GM19025 (cell line): ENCODE results near the gene PRLH.

ENCODE experiments used
- ATAC-seq: cut with Tn5 transposase; IDR thresholded peaks from one replicate; pipeline ENCODE4 v1.9.1; 2021; ENCODE audit warnings: mild to moderate bottlenecking, low read depth, moderate library complexity; ENCODE audit not compliant: unreplicated experiment

PRLH gene

GRCh38 chr2:237538901-237539300 lies 27.5 kb upstream of the PRLH start:
- ATAC-seq: no peak

- no peak for ATAC-seq
Observed at GRCh38 chr2:237539681-237540080, 26.7 kb upstream of the PRLH start.

DNA sequence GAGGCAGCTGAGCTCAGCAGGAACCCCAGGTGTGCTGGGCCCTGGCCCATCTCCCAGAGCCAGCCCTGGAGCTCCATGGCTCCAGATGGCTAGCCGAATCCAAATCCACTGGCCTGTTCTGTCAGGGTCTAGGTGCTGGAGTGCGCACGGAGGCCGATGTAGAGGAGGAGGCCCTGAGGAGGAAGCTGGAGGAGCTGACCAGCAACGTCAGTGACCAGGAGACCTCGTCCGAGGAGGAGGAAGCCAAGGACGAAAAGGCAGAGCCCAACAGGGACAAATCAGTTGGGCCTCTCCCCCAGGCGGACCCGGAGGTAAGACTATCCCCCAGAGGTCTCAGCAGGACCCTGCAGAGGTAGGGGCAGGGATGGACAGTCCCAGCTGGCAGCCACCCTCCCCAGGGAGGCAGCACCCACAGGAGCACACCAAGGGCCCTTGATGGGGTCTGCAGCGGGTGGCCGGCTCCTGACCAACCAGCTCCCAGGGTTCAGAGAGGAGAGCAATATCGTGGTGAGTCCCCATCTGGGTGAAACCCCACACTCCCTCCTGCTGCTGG lies 26.1 kb upstream of the PRLH start:
- ATAC-seq: no peak

GRCh38 chr2:237540823-237541222 lies 25.6 kb upstream of the PRLH start:
- ATAC-seq: no peak

DNA sequence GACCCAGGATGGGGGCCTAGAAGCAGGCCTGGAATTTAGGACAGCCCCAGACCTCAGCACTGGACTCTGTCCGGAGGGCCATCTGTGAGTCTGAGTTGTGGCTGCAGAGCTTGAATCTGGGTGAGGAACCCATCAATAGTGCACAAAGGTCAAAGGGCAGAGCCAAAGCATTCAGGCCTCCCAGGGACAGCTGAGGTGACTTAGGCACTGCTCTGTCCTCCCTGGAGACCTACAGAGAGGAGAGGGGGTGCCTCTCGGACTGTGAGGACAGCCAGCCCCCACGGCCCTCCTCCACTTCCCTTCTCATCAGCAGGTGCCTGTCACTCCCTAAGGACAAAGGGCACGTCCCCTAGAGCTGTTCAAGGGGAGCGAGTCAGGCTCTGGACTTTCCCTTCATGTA lies 25.1 kb upstream of the PRLH start:
- no peak for ATAC-seq

- no peak for ATAC-seq
Observed at GRCh38 chr2:237542001-237542704, 24.2 kb upstream of the PRLH start.

GRCh38 chr2:237546040-237546875 lies 20.1 kb upstream of the PRLH start:
- ATAC-seq: no peak

DNA sequence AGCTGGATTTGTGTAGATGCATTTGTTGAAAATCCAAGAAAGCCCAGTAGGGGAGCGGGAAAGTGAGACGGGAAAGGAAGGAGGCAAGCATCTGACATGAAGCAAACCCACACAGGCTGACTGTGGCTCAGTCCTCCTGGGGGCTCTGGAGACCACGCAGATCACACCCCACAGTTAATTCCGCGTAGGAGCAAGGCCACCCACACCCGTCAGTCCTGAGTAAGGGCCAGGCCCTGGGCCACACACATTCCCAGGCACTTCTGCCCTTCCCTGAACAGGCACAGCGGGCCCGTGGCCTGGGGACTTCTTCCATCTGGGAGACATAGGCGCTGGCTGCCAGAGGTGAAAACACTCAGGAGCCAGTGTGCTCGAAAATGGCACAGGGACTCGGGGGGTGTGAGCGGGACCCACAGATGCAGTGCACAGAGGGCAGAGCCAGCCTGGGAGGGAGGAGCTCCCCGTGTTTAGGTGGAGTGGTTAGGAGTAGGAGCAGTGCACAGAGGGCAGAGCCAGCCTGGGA lies 19.4 kb upstream of the PRLH start:
- ATAC-seq: no peak

GRCh38 chr2:237547841-237548416 lies 18.4 kb upstream of the PRLH start:
- no peak for ATAC-seq

GRCh38 chr2:237549216-237549615 lies 17.2 kb upstream of the PRLH start:
- ATAC-seq: no peak

GRCh38 chr2:237549643-237550415 lies 16.5 kb upstream of the PRLH start:
- no peak for ATAC-seq

DNA sequence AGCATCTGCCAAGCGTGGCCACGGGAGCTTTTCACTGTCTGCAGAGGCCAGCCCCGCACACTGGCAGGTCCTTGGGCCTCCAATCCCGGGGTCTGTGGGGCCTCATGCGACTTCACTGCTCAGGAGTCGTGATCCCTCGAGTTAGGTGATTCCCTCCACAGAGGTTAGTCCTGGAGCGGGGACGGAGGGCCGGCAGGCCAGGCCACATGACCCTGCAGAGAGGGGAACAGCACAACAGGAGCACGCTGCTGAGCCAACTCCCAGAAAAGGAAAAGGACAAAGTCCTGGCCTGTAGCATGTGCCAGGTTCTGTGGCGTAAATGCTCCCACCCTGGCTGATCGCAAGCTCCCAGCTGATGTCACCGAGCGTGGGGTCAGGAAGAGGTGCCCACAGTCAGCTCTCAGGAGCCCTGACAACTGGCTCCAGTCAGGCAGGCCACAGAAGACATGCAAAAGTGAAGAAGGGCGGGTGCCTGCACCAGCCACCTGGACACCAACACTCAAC lies 15.3 kb upstream of the PRLH start:
- no peak for ATAC-seq

- no peak for ATAC-seq
Observed at GRCh38 chr2:237552908-237553307, 13.5 kb upstream of the PRLH start.

GRCh38 chr2:237553948-237554347 lies 12.4 kb upstream of the PRLH start:
- no peak for ATAC-seq

- no peak for ATAC-seq
Observed at GRCh38 chr2:237555560-237555959, 10.8 kb upstream of the PRLH start.

DNA sequence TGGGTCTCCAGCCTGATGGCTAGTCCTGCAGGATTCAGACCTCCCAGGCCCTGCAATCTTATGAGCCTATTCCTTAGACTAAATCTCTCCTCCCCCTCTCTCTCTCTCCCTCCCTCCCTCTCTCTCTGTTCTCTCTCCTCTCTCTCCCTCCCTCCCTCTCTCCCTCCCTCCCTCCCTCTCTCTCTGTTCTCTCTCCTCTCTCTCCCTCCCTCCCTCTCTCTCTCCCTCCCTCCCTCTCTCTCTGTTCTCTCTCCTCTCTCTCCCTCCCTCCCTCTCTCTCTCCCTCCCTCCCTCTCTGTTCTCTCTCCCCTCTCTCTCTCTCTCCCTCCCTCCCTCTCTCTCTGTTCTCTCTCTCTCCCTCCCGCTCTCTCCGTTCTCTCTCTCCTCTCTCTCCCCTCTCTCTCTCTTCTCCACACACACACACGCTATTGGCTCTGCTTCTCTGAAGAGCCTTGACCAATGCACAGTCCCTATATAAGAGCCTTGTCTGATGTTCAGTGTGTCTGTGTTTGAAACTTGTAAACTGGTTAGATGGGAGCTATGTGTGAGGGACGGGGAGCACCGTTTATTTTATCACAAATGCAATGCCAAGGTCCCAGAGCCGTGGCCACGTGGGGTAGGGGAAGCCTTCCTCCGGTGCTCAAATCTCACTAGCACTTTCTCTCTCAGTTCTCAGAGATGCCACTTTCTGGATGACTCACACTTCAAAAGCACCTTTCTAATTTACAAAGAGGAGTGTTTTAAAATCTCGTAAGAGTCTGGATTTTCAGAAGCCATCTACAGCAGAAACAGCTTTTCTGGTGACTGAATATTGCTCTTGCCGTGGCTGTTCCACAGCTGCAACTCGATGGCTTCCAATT lies 9.4 kb upstream of the PRLH start:
- ATAC-seq: peak; percentile 86

DNA sequence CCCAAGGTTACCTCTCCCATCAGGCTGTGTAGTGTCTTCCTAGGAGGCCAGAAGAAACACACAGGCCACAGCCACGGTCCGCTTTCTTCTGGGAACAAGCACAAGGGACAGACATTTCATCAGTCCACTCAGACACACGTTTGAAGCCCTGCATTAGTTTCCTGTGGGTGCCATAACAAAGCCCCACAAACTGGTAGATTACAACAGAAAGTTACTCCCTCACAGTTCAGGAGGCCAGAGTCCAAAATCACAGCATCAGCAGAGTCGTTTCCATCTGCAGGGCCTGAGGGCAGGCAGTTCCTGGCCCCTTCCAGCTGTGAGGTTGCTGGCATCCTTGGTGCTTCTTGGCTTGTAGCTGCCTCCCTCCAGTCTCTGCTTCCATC lies 8.8 kb upstream of the PRLH start:
- peak; percentile 14 for ATAC-seq

GRCh38 chr2:237558961-237559641 lies 7.3 kb upstream of the PRLH start:
- ATAC-seq: no peak

DNA sequence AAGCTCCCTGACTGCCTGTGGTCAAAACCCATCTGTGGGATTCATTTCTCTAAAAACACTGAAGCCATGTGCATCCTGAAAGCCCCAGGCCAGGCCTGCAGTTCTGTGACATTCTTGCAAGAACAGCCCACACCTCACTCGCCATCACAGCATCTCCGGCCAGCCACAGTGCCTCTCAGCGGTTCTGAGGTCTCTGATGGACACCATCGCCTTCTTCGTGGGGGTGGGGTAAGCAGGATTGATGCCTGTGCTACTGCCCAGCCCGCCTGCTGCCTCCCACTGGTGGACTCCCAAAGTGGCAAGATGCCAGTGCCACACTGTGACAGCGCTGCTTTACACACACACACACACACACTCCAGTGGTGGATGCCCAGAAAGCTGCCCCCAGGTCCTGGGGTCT lies 5.2 kb upstream of the PRLH start:
- no peak for ATAC-seq
